Endothelial cell (in vitro differentiated cells): Measurements from ENCODE around the gene HNF4A. TPM values are rescaled to one million over a fixed set of nuclear protein-coding genes. Genes with fewer than 3 reads are reported as not detected.
"Not testable (repeated sequence)": the region's sequence is repeated elsewhere in the genome, so short reads cannot be mapped to it uniquely, and the experiment has no call there.

ENCODE experiments used
- DNase-seq: peaks from one replicate; pipeline ENCODE4 v3.0.0; 2021; ENCODE audit warnings: low spot score
- H3K27ac Mint-ChIP-seq: one replicate; pipeline ENCODE4 v1.8.0; 2021; ENCODE audit warnings: mixed read lengths, inconsistent platforms; ENCODE audit not compliant: unreplicated experiment
- H3K27me3 Mint-ChIP-seq: one replicate; pipeline ENCODE4 v1.8.0; 2021; ENCODE audit warnings: mild to moderate bottlenecking, moderate library complexity, mixed read lengths, inconsistent platforms; ENCODE audit not compliant: unreplicated experiment
- H3K36me3 Mint-ChIP-seq: one replicate; pipeline ENCODE4 v1.8.0; 2021; ENCODE audit warnings: mild to moderate bottlenecking, low read depth, mixed read lengths, inconsistent platforms; ENCODE audit not compliant: unreplicated experiment
- H3K4me1 Mint-ChIP-seq: one replicate; pipeline ENCODE4 v1.8.0; 2021; ENCODE audit warnings: mild to moderate bottlenecking, mixed read lengths, inconsistent platforms; ENCODE audit not compliant: unreplicated experiment
- H3K4me3 Mint-ChIP-seq: one replicate; pipeline ENCODE4 v1.8.0; 2021; ENCODE audit warnings: mild to moderate bottlenecking, mixed read lengths, inconsistent platforms; ENCODE audit not compliant: unreplicated experiment
- H3K9me3 Mint-ChIP-seq: one replicate; pipeline ENCODE4 v1.8.0; 2021; ENCODE audit warnings: mixed read lengths, inconsistent platforms; ENCODE audit not compliant: unreplicated experiment
- total RNA-seq: library from RNA; stranded (reverse); fragmentation: NEBNext Ultra II Directional; extraction: Animal tissue kit (Norgen Biotek cat#: 25700); gene quantifications from one replicate; pipeline ENCODE4 v1.2.1, GENCODE V29; 2021; ENCODE audit not compliant: unreplicated experiment
- TF ChIP-seq, protein P1 (sequence below): fragments of 200-600 bp; sonication (generic); IDR thresholded peaks from one replicate; pipeline ENCODE4 v1.5.0; 2021; ENCODE audit warnings: antibody characterized with exemption; ENCODE audit not compliant: unreplicated experiment

The HNF4A gene
- total RNA-seq, 1 donor from 2014 or later: not detected

DNA sequence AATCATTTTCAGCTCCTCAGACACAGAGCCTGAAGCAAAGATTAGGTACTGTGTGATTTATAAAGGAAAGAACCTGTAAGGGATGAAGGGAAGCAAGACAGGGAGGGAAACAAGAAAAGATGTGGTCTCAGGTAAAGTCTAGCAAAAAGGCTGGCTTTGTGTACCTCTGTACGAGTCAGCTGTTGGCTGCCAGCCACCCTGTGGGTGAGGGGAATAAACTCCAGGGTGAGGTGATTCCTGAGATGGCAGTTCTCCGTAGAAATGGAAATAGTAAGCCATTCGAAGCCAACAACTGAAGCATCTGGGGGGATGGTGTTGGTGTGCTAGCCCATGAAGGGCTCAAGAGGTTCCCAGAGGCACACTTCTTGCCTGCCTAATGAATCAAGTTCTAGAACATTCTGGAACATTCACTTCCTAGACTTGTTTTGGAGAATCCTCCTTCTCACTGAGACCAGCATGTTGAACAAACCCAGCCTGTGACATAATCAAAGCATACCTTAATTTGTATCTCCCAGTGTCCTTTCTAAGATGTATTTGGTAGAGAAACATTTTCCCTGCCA, 109.6 kb downstream of the HNF4A start:
- H3K27ac Mint-ChIP-seq: no peak overlapping the region
- no peaks in the 10 kb centered on the region for H3K9me3 Mint-ChIP-seq
- DNase-seq: no peak
- no peaks in the 10 kb centered on the region for H3K27me3 Mint-ChIP-seq
- H3K4me3 Mint-ChIP-seq: no peak overlapping the region
- no peaks in the 10 kb centered on the region for H3K36me3 Mint-ChIP-seq
- TF ChIP-seq, protein P1, sequence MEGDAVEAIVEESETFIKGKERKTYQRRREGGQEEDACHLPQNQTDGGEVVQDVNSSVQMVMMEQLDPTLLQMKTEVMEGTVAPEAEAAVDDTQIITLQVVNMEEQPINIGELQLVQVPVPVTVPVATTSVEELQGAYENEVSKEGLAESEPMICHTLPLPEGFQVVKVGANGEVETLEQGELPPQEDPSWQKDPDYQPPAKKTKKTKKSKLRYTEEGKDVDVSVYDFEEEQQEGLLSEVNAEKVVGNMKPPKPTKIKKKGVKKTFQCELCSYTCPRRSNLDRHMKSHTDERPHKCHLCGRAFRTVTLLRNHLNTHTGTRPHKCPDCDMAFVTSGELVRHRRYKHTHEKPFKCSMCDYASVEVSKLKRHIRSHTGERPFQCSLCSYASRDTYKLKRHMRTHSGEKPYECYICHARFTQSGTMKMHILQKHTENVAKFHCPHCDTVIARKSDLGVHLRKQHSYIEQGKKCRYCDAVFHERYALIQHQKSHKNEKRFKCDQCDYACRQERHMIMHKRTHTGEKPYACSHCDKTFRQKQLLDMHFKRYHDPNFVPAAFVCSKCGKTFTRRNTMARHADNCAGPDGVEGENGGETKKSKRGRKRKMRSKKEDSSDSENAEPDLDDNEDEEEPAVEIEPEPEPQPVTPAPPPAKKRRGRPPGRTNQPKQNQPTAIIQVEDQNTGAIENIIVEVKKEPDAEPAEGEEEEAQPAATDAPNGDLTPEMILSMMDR: no peak
- no peaks in the 10 kb centered on the region for H3K4me1 Mint-ChIP-seq

DNA sequence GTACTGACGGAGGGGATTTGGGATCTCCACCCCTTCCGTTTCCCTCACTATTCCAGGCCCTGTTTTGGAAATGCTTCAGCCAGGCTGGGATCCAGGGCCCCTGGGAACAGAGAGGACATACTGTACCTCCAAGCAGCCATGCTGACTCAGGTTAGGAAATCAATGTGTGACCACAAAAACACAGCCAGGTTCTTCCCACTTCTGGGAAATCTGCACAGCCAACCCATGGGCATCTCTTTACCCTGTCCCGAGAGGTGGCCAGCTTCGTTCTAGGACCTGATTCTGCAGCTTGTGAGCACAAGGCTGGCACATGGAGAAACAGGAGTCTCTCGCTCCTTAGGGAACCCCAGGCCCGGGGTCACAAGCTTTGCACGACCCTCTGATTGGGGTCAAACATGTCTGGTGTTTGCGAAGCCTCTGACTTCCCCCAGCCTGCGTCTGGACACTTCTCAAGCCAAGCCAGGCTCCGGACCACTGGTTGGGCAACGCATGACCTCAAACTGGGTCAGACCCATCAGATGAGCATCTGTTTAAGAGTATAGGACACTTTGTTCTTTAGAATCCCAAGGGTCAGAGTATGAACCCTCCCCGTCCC, 111.9 kb downstream of the HNF4A start:
- DNase-seq: no peak
- Mint-ChIP-seq H3K9me3 (no peaks in the 10 kb centered on the region), H3K27ac (no peak overlapping the region), H3K36me3 (no peaks in the 10 kb centered on the region), H3K4me3 (no peak overlapping the region), H3K4me1 (no peaks in the 10 kb centered on the region), H3K27me3 (no peaks in the 10 kb centered on the region)
- TF ChIP-seq, protein P1: no peak

DNA sequence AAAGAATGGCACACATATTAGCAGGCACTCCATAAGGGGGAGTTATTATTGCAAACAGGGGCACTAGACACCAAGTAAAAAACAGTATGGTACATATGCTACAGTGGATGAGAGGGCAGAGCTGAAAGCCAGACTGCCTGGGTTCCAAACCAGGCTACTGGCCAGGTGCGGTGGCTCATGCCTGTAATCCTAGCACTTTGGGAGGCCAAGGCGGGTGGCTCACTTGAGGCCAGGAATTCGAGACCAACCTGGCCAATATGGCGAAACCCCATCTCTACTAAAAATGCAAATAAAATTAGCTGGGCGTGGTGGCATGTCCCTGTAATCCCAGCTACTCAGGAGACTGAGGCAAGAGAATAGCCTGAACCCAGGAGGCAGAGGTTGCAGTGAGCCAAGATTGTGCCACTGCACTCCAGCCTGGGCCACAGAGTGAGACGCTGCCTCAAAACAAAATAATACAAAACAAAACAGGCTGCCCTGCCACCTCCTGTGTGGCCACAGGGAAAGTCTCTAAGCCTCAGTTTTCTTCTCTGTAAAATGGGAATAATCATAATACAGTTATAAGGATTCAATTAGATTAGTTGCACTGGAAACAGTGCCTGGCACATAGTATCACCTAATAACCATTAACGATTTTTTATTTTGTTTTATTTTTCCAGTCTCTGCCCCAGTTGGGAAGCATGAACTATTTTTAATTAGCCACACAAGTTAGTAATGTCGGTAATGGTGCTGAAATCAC, 112.7 kb downstream of the HNF4A start:
- DNase-seq: no peak
- no peaks in the 10 kb centered on the region for H3K27me3 Mint-ChIP-seq
- H3K9me3 Mint-ChIP-seq: no peaks in the 10 kb centered on the region
- H3K4me3 Mint-ChIP-seq: no peak overlapping the region
- H3K27ac Mint-ChIP-seq: no peak overlapping the region
- no peaks in the 10 kb centered on the region for H3K4me1 Mint-ChIP-seq
- TF ChIP-seq, protein P1: no peak
- no peaks in the 10 kb centered on the region for H3K36me3 Mint-ChIP-seq

DNA sequence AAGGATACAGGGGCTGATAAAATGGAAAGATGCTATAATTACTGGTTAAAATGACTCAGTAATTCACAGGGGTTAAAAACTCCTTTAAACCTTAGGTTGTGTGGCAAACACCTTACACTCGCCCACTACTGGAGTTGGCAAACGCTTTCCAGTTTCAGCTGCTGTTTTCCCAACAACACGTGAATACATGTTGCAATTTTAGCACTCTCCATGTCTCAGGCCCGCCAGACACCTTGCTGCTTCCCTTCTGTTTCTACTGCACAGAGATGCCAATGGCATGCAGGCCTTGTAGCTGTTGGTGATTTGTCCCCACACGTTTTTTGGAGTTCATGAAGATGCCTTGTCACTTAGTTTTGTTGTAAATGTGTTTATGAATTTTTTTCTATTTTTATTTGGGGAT, 114.8 kb downstream of the HNF4A start:
- Mint-ChIP-seq H3K4me1 (peaks cover 4% of the 10 kb centered on the region), H3K9me3 (no peaks in the 10 kb centered on the region), H3K4me3 (no peak overlapping the region), H3K27ac (no peak overlapping the region), H3K27me3 (peaks cover 5% of the 10 kb centered on the region), H3K36me3 (no peaks in the 10 kb centered on the region)
- TF ChIP-seq, protein P1: no peak
- no peak for DNase-seq

DNA sequence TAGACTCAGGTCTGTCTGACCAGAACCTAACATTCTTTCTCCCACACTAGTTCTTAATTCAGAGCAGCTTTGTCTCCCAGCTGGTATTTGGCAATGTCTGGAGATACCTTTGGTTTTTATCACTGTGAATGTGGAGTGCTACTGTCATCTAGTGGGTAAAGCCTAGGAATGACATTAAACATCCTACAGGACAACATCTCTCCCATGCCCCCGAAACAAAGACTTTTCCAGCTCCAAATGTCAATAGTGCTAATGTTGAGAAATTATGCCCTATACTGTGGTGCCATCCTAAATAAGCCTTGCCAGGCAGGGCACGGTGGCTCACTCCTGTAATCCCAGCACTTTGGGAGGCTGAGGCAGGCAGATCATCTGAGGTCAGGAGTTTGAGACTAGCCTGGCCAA, 116.0 kb downstream of the HNF4A start:
- H3K27me3 Mint-ChIP-seq: peaks cover 8% of the 10 kb centered on the region
- DNase-seq: no peak
- no peaks in the 10 kb centered on the region for H3K9me3 Mint-ChIP-seq
- H3K4me3 Mint-ChIP-seq: no peak overlapping the region
- H3K27ac Mint-ChIP-seq: no peak overlapping the region
- H3K4me1 Mint-ChIP-seq: peaks cover 9% of the 10 kb centered on the region
- no peaks in the 10 kb centered on the region for H3K36me3 Mint-ChIP-seq
- TF ChIP-seq, protein P1: no peak

DNA sequence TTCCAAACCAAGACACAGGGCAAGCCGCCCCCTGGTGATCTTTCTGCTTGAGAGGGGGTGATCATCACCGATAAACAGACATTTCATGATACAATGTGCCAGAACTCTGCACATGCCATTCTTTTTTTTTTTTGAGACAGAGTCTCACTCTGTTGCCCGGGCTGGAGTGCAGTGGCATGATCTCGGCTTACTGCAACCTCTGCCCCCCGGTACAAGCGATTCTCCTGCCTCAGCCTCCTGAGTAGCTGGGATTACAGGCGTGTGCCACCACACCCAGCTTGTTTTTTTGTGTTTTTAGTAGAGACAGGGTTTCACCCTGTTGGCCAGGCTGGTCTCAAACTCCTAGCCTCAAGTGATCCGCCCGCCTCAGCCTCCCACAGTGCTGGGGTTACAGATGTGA, 116.8 kb downstream of the HNF4A start:
- H3K27ac Mint-ChIP-seq, H3K27me3 Mint-ChIP-seq: not testable (repeated sequence)

More for the DNA sequence above, 116.8 kb downstream of the HNF4A start:
- H3K36me3 Mint-ChIP-seq, DNase-seq, H3K9me3 Mint-ChIP-seq, H3K4me3 Mint-ChIP-seq: not testable (repeated sequence)
- peaks cover 12% of the 10 kb centered on the region for H3K4me1 Mint-ChIP-seq
